Brain microvascular endothelial cell (primary cell): ENCODE measurements around the gene GUK1.

ENCODE experiments used
- DNase-seq: peaks from one replicate; pipeline ENCODE4 v3.0.0-alpha.2; 2020
- H3K27ac ChIP-seq: fragments of 250-450 bp; sonication (Bioruptor Pico); 2 replicates; pipeline ENCODE4 v1.5.1; 2020; ENCODE audit warnings: mild to moderate bottlenecking, moderate library complexity
- H3K27me3 ChIP-seq: fragments of 250-450 bp; sonication (Bioruptor Pico); replicated peaks from 2 replicates; pipeline ENCODE4 v1.5.1; 2020; ENCODE audit warnings: mild to moderate bottlenecking
- H3K36me3 ChIP-seq: fragments of 250-450 bp; sonication (Bioruptor Pico); replicated peaks from 2 replicates; pipeline ENCODE4 v1.5.1; 2020; ENCODE audit warnings: mild to moderate bottlenecking
- H3K4me3 ChIP-seq: 2 replicates; pipeline ENCODE4 v1.5.1; 2011; ENCODE audit warnings: low read depth, mild to moderate bottlenecking, control low read depth, low read length, moderate library complexity
- in situ Hi-C: cut with HindIII; loops from 2 replicates; pipeline ENCODE4 v1.10.0; 2017; ENCODE audit warnings: low sequenced_read_pairs, low pct_ligation_motif_present
- TF ChIP-seq, protein P1 (sequence below): IDR thresholded peaks from 2 replicates; pipeline ENCODE4 v1.5.1; 2011; ENCODE audit warnings: low read depth, mild to moderate bottlenecking, moderate library complexity, low read length, control low read depth, inconsistent platforms; ENCODE audit errors: missing control alignments

The GUK1 gene

DNA sequence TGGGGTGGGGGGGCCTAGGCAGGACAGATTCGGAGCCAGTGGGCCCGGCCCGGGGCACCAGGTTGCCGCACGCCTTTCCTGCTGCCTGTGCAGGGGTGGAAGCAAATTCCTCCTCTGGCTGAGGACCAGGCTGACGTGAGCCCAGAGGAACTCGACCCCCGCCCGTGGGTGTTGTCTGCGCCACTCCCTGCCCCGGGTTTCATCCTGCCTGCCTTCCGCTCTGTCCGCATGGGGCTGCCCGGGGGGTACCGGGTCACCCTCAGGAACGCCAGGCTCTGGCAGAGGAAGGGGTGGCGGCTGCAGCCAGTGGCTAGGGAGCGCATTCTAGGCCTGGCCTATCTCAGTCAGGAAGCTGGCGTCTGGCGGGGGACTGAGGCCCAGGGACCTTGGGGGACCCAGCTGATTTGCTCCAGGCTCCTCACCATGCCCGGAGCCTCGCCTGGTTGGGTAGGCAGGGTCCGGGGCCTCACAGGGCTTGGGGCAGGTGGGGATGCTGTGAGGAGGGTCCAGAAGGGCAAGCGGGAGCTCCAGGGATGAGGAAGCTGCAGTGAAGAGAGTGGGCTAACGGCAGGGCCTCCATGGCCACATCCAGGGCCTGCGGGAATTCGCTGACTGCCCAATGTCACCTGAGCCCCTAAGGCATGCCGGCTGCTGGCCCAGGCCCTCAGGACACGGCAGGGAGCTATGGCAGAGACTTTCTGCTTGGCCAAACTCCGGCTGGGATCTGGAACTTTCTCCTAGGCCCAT, 23.1 kb downstream of the GUK1 start:
- TF ChIP-seq, protein P1, sequence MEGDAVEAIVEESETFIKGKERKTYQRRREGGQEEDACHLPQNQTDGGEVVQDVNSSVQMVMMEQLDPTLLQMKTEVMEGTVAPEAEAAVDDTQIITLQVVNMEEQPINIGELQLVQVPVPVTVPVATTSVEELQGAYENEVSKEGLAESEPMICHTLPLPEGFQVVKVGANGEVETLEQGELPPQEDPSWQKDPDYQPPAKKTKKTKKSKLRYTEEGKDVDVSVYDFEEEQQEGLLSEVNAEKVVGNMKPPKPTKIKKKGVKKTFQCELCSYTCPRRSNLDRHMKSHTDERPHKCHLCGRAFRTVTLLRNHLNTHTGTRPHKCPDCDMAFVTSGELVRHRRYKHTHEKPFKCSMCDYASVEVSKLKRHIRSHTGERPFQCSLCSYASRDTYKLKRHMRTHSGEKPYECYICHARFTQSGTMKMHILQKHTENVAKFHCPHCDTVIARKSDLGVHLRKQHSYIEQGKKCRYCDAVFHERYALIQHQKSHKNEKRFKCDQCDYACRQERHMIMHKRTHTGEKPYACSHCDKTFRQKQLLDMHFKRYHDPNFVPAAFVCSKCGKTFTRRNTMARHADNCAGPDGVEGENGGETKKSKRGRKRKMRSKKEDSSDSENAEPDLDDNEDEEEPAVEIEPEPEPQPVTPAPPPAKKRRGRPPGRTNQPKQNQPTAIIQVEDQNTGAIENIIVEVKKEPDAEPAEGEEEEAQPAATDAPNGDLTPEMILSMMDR, result no peak
- in situ Hi-C loops, result no loop called here
- no peak overlapping the region for H3K4me3 ChIP-seq
- H3K36me3 ChIP-seq, result no peaks in the 10 kb centered on the region
- no peak overlapping the region for H3K27ac ChIP-seq
- peak; percentile 32 for DNase-seq
- peaks cover 10% of the 10 kb centered on the region for H3K27me3 ChIP-seq

DNA sequence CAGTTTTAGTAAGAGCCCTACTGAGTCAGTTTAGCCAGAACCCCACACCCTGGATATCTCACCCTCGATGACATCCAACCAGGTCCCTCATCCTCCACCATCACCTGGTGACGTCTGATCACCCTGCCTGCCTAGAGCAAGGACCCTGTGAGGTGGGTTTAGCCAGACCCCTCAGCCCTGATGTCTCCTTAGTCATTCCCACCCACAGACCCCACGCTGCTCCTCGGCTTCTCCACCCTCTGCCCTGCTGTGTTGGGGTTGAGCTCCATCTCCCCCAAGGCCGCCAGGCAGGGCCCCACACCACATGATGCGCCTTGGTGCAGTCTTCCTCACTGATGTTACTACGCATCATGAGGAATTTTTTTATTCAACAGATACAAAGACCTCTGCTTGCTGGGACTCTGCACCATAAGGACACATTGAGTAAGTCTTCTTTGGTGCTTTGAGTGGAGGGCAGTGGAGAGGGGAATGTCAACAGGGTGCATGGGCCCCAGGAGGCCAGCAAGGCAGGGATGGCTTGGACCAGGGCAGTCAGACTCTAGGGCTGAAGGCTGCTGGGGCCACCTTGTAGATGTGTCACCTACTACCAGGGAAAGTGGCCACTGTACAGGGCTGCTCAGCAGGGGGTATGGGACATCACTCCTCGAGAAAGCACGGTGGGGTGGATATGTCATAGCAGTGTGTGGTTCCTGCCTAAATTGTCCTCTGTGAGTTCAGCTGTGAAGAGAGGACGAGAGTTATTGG, 23.9 kb downstream of the GUK1 start:
- Histone ChIP-seq H3K4me3 (no peak overlapping the region), H3K27me3 (peaks cover 4% of the 10 kb centered on the region), H3K27ac (no peak overlapping the region), H3K36me3 (no peaks in the 10 kb centered on the region)
- DNase-seq, result no peak
- in situ Hi-C loops, result no loop called here
- TF ChIP-seq, protein P1, result no peak

DNA sequence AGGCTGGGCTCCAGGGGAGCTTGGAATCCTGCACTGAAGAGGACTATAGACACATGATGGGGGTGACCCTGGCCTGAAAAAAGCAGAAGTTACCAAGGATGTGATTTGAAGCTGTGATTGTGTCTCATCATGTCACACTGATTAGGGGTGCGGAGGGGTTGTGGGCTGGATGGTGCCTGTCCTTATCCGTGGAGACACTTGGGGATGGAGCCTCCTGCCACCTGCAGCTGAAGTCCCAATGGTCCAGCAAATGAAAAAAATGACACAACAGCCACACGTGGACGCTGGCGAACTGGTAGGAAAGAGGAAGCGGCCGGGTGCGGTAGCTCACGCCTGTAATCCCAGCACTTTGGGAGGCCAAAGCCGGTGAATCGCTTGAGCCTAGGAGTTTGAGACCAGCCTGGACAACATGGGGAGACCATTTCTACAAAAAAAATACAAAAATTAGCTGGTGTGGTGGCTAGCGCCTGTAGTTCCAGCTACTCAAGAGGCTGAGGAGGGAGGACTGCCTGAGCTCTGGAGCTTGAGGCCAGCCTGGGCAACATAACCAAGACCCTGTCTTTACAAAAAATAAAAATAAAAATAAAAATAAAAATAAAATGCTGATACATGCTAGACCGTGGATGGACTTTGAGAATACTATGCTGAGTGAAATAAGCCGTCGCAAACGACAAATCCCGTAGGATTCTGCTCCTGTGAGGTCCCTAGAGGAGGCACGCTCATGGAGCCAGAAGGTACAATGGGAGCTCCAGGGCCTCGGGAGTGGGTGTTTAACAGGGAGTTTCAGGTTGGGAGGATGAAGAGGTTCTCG, 24.7 kb downstream of the GUK1 start:
- DNase-seq, result no peak
- in situ Hi-C loops, result no loop called here
- H3K27me3 ChIP-seq, result no peaks in the 10 kb centered on the region
- H3K4me3 ChIP-seq, result peak overlapping the region; percentile 61
- H3K36me3 ChIP-seq, result no peaks in the 10 kb centered on the region
- peak overlapping the region; percentile 48 for H3K27ac ChIP-seq
- TF ChIP-seq, protein P1, result no peak

DNA sequence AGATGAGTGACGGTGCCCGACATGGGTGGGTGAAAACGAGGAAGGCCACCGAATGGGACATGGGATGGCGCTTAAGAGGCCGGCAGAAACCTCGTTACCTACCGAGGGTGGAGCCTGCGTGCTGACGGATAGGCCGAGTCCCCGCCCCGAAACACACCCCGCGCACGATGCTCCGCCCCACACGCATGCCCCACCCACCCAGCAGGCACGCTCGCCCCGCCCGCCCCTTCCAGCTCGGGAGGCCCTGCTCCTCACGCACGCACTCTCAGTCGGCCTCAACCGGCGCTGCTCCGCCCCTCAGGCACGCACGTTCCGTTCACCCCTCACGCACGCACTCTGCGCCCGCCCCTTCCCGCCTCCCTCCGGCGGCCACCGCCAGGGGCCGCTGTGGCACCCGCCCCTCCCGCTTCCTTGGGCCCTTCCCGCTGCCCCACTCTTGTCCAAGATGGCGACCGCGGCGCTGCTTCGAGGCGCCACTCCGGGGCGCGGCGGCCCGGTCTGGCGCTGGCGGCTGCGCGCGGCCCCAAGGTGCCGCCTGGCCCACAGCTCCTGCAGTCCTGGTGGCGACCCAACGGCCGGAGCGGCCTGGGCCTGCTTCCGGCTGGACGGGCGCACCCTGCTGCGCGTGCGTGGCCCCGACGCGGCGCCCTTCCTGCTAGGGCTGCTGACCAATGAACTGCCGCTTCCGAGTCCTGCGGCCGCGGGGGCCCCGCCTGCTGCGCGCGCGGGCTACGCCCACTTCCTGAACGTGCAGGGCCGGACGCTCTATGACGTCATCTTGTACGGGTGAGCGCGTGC, 25.5 kb downstream of the GUK1 start, which contains the start of gene IBA57:
Gene IBA57 (plus strand): TSS at position 433 of the 798 bp plus-strand sequence. CDS start 13 bp downstream, at position 446.
- in situ Hi-C loops, result no loop called here
- Histone ChIP-seq H3K36me3 (no peaks in the 10 kb centered on the region), H3K4me3 (peak within 1 kb of the TSS; percentile 73), H3K27ac (peak within 1 kb of the TSS; percentile 100), H3K27me3 (no peaks in the 10 kb centered on the region)
- DNase-seq, result peak; percentile 97
- TF ChIP-seq, protein P1, result peak; percentile 78

DNA sequence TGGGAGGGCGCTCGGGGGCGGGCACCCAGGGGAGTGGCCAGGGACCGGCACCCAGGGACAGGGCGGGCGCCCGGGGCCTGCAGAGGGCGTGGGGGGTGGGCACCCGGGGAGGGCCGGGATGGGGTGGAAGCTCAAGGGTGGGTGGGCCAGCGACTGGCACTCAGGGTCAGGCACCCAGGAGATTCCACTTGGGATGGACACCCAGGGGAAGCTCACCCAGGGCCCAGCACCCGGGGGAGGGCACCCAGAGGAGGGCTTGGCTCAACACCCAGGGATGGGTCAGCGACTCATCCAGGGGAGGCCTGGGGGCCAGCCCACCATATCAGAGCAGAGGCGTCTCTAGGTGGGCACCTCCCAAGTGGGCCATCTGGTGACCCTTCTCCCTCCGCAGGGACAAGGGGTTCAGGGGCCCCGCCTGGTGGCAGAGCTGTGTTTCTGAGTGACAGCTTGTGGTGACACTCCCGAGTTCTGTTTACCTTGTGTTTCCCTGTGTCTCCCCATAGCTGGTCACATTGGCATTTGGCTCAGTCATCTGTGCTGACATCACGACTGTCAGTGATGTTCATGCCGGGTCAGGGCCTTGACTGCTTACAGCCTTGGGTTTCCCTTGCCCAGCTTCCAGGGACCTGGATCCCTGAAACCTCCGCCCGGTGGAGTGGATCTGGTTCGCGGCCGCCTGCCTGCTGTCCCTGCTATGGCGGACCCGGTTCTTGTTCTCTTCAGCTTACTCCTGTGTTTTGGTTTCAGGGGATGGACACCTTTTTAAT, 26.3 kb downstream of the GUK1 start:
- TF ChIP-seq, protein P1, result peak; percentile 49
- Histone ChIP-seq H3K27me3 (no peaks in the 10 kb centered on the region), H3K27ac (peak overlapping the region; percentile 100), H3K4me3 (peak overlapping the region; percentile 73), H3K36me3 (no peaks in the 10 kb centered on the region)
- peak; percentile 61 for DNase-seq
- in situ Hi-C loops, result no loop called here
